ENCODE results near the gene PDILT.
"Not testable (repeated sequence)": the region's sequence is repeated elsewhere in the genome, so short reads cannot be mapped to it uniquely, and the experiment has no call there.

PDILT gene, protein sequence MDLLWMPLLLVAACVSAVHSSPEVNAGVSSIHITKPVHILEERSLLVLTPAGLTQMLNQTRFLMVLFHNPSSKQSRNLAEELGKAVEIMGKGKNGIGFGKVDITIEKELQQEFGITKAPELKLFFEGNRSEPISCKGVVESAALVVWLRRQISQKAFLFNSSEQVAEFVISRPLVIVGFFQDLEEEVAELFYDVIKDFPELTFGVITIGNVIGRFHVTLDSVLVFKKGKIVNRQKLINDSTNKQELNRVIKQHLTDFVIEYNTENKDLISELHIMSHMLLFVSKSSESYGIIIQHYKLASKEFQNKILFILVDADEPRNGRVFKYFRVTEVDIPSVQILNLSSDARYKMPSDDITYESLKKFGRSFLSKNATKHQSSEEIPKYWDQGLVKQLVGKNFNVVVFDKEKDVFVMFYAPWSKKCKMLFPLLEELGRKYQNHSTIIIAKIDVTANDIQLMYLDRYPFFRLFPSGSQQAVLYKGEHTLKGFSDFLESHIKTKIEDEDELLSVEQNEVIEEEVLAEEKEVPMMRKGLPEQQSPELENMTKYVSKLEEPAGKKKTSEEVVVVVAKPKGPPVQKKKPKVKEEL

DNA sequence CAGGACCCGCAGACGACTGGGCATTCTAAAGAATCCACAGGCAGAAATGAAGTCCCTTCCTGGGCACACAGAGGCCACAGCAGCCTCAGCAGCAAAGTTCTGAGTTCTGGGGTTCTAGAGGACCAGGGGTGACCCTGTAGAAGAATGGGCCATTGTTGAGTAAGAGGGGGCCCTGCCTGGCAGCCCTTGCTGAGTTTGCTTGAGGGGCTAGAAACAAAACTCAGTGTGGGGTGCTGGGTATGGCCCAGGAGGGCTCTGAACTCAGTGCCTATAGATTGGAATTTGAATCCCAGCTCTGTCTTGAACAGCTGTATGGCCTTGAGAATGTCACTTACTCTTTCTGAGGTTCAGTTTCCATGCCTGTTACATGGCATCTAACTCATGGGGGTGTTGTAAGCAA lies at the start of gene PDILT:
Gene PDILT, minus strand, starts transcription at position 101 of the 400 bp plus-strand sequence. CDS start 5,437 bp downstream, outside the sequence.
- no peak within 1 kb of the TSS for H3K27ac ChIP-seq (ENCODE audit: extremely low read depth, low read depth, low read length)
- ChIA-PET CTCF (interaction anchor here (0.6 to 0.7 kb wide), 2 partner anchors 25 to 181 kb away, joined by 3 to 5 read pairs; no protein-coding TSS in a partner anchor), POLR2A (no interaction called here)
- no peak within 1 kb of the TSS for H3K4me3 ChIP-seq (ENCODE audit: low read depth, low read length)
- TF ChIP-seq ZNF248 (tag by site-specific recombination; IDR thresholded peaks at IDR 0.05) (no peak), ZNF785 (tag by site-specific recombination; IDR thresholded peaks at IDR 0.05) (no peak), ZNF623 (tag by site-specific recombination; IDR thresholded peaks at IDR 0.05) (no peak), ZBTB17 (tag by site-specific recombination; IDR thresholded peaks at IDR 0.05) (no peak), ZNF311 (tag by site-specific recombination; IDR thresholded peaks at IDR 0.05; ENCODE audit: borderline replicate concordance) (no peak), KLF8 (tag by site-specific recombination; IDR thresholded peaks at IDR 0.05) (no peak), ZNF202 (tag by site-specific recombination; IDR thresholded peaks at IDR 0.05; ENCODE audit: borderline replicate concordance) (no peak), IKZF3 (tag by site-specific recombination; IDR thresholded peaks at IDR 0.05) (no peak)
- TF ChIP-seq, protein P1, sequence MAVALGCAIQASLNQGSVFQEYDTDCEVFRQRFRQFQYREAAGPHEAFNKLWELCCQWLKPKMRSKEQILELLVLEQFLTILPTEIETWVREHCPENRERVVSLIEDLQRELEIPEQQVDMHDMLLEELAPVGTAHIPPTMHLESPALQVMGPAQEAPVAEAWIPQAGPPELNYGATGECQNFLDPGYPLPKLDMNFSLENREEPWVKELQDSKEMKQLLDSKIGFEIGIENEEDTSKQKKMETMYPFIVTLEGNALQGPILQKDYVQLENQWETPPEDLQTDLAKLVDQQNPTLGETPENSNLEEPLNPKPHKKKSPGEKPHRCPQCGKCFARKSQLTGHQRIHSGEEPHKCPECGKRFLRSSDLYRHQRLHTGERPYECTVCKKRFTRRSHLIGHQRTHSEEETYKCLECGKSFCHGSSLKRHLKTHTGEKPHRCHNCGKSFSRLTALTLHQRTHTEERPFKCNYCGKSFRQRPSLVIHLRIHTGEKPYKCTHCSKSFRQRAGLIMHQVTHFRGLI (tag by site-specific recombination; IDR thresholded peaks at IDR 0.05): no peak
- TF ChIP-seq, protein P2, sequence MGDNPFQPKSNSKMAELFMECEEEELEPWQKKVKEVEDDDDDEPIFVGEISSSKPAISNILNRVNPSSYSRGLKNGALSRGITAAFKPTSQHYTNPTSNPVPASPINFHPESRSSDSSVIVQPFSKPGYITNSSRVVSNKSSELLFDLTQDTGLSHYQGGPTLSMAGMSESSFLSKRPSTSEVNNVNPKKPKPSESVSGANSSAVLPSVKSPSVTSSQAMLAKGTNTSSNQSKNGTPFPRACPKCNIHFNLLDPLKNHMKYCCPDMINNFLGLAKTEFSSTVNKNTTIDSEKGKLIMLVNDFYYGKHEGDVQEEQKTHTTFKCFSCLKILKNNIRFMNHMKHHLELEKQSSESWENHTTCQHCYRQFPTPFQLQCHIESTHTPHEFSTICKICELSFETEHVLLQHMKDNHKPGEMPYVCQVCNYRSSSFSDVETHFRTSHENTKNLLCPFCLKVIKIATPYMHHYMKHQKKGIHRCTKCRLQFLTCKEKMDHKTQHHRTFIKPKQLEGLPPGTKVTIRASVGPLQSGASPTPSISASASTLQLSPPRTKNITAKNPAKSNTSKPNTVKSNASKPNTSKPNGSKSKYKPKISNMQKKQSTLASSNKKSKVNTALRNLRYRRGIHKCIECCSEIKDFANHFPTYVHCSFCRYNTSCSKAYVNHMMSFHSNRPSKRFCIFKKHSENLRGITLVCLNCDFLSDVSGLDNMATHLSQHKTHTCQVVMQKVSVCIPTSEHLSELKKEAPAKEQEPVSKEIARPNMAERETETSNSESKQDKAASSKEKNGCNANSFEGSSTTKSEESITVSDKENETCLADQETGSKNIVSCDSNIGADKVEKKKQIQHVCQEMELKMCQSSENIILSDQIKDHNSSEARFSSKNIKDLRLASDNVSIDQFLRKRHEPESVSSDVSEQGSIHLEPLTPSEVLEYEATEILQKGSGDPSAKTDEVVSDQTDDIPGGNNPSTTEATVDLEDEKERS (tag by site-specific recombination; IDR thresholded peaks at IDR 0.05): no peak
- TF ChIP-seq, protein P3, sequence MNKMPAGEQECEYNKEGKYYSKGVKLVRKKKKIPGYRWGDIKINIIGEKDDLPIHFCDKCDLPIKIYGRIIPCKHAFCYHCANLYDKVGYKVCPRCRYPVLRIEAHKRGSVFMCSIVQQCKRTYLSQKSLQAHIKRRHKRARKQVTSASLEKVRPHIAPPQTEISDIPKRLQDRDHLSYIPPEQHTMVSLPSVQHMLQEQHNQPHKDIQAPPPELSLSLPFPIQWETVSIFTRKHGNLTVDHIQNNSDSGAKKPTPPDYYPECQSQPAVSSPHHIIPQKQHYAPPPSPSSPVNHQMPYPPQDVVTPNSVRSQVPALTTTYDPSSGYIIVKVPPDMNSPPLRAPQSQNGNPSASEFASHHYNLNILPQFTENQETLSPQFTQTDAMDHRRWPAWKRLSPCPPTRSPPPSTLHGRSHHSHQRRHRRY (tag by site-specific recombination; IDR thresholded peaks at IDR 0.05): no peak
- no peaks in the 10 kb centered on the region for H3K4me1 ChIP-seq (ENCODE audit: control insufficient read depth, insufficient read depth, low read length)
- H3K36me3 ChIP-seq (ENCODE audit: control insufficient read depth in 2 of 2, insufficient read depth in 1 of 2, low read length in 2 of 2): no peaks in the 10 kb centered on the region
- no peaks in the 10 kb centered on the region for H3K9me3 ChIP-seq (ENCODE audit: control insufficient read depth, insufficient read depth, low read depth, low read length)

DNA sequence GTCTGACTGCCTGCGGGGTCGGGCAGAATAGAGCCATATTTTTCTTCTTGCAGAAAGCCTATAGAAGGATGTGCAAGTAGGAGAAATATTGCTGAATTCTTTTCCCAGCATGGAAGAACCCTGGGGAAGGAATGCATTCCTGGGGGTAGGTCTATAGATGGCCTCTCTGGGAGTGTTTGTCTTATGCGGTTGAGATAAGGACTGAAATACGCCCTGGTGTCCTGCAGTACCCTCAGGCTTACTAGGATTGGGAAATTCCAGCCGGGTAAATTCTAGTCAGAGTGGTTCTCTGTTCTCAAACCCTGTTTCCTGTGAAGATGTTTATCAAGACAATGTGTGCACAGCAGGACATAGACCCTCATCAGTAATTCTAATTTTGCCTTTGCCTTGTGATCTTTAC lies 49.1 kb upstream of the PDILT start:
- CTCF ChIA-PET; H3K27ac ChIP-seq (ENCODE audit: extremely low read depth, low read depth, low read length); H3K4me1 ChIP-seq (ENCODE audit: control insufficient read depth, insufficient read depth, low read length); H3K9me3 ChIP-seq (ENCODE audit: control insufficient read depth, insufficient read depth, low read depth, low read length); H3K36me3 ChIP-seq (ENCODE audit: control insufficient read depth in 2 of 2, insufficient read depth in 1 of 2, low read length in 2 of 2); H3K4me3 ChIP-seq (ENCODE audit: low read depth, low read length); POLR2A ChIA-PET: not testable (repeated sequence)

DNA sequence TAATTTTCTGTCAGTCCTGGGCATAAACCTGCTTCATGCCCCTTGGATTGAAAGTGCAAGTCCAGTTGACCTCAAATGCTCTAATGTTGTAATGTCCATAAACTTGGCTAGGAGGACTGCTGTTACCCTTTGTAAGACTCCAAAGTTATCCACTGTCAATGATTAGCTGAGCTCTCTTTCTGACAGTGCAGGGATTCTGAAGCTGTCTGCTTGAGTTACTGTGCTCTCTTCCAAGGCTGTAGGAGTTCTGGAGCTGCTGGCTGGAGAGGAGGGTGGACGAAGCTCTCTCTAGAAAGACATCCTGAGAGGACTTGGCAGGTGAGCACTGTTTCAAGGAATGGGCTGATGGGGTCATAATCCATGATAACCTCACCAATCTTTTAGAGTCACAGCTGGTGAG lies 46.8 kb upstream of the PDILT start, which contains the start of gene ACSM2A:
Gene ACSM2A, plus strand, starts transcription at position 158 of the 400 bp plus-strand sequence. CDS start 8,594 bp downstream, outside the sequence.
- H3K4me3 ChIP-seq (ENCODE audit: low read depth, low read length); H3K36me3 ChIP-seq (ENCODE audit: control insufficient read depth in 2 of 2, insufficient read depth in 1 of 2, low read length in 2 of 2); CTCF ChIA-PET; H3K9me3 ChIP-seq (ENCODE audit: control insufficient read depth, insufficient read depth, low read depth, low read length); H3K4me1 ChIP-seq (ENCODE audit: control insufficient read depth, insufficient read depth, low read length); H3K27ac ChIP-seq (ENCODE audit: extremely low read depth, low read depth, low read length); POLR2A ChIA-PET: not testable (repeated sequence)

DNA sequence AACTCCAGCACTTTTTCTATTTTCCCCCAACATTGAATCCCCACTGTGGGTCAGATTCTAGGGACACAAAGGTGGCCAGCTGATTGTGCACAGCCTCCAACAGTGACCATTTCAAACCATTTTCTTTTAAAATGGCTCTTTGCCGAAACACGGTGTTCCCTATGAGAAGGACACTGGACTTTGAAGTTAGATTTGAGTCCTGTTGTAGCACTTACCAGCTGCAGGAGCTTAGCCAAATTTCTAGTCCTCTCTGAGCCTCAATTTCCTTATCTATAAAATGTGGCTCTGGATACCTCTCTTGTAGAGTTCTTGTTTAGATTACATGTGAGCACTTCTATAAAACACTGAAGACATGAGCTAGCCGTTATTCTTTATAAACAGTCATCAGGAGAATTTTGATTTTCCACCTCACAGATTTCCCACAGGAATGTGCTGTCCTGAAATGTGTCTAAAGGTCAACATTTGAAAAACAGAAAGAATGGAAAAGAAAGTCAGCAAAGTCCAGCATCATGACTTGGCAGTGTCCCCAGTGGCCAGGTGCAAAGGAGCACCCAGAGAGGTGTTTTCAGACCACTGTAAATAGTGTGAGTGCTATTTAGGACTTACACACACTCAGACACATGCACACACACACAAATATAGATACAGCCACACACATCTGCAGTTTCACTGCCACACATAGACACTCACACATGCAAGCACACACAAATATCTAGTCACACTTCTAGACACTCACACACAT lies 42.3 kb upstream of the PDILT start:
- H3K4me1 ChIP-seq (ENCODE audit: control insufficient read depth, insufficient read depth, low read length); POLR2A ChIA-PET; H3K27ac ChIP-seq (ENCODE audit: extremely low read depth, low read depth, low read length); CTCF ChIA-PET; H3K4me3 ChIP-seq (ENCODE audit: low read depth, low read length); H3K36me3 ChIP-seq (ENCODE audit: control insufficient read depth in 2 of 2, insufficient read depth in 1 of 2, low read length in 2 of 2); H3K9me3 ChIP-seq (ENCODE audit: control insufficient read depth, insufficient read depth, low read depth, low read length): not testable (repeated sequence)

DNA sequence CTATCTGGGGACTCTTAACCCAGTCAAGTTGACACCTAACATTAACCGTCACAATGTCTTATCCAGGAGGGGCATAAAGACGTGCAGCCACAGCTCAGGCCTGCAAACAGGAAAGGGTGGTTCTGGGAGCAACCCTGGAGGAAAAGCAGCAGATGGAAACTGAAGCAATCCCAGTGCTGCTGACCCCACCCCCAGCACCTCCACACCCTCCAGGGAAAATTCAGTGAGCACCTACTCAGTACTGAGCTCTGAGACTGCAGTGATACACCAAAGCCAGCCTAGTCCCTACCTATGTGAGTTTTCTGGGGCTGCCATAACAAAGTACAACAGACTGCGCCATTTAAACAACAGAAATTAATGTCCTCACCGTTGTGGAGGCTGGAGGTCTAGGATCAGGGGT lies 37.3 kb upstream of the PDILT start:
- CTCF ChIA-PET; H3K27ac ChIP-seq (ENCODE audit: extremely low read depth, low read depth, low read length): not testable (repeated sequence)

More for the DNA sequence above, 37.3 kb upstream of the PDILT start:
- H3K9me3 ChIP-seq (ENCODE audit: control insufficient read depth, insufficient read depth, low read depth, low read length); H3K4me1 ChIP-seq (ENCODE audit: control insufficient read depth, insufficient read depth, low read length); H3K4me3 ChIP-seq (ENCODE audit: low read depth, low read length); POLR2A ChIA-PET; H3K36me3 ChIP-seq (ENCODE audit: control insufficient read depth in 2 of 2, insufficient read depth in 1 of 2, low read length in 2 of 2): not testable (repeated sequence)

Data from HEK293 (cell line).